Measurements from ENCODE around the gene PPP2R5C. TPM values are rescaled to one million over a fixed set of nuclear protein-coding genes. Genes with fewer than 3 reads are reported as not detected.

PPP2R5C gene
- total and polyA plus RNA-seq, 2 of the 8 experiments (the other 6 are each of a cell fraction or from before 2014, with no cell fraction given): 49.6 to 95.9 TPM

- no peak overlapping the region for H3K27ac ChIP-seq (ENCODE audit: low read depth, low read length)
- WGBS, 2 experiments (ENCODE audit: extremely low coverage in 1 of 2, insufficient coverage in 1 of 2, insufficient read length in 1 of 2, insufficient replicate concordance in 2 of 2, low coverage in 1 of 2, low lambda C conversion rate in 2 of 2, missing lambda C conversion rate in 1 of 2): 91% methylated on average over 13 of the region's 13 CpGs; no CpG with 5 or more reads in 1 of the 2 experiments
- H2AK5ac ChIP-seq (ENCODE audit: low read depth, low read length): no peak overlapping the region
- no peak overlapping the region for H3K9ac ChIP-seq (replicated peaks in 1 of 4; ENCODE audit: extremely low read depth in 1 of 4, low read depth in 3 of 4, low read length in 3 of 4)
- H3K56ac ChIP-seq (replicated peaks; ENCODE audit: insufficient read length, low read depth, low read length): no peak overlapping the region
- no peak overlapping the region for H2BK15ac ChIP-seq (ENCODE audit: low read length)
- no peak overlapping the region for H2BK20ac ChIP-seq (ENCODE audit: low read length)
- ChIA-PET CTCF (ENCODE audit: partially characterized antibody) (interaction anchor here (0.6 to 1.3 kb wide), 4 partner anchors 14 to 567 kb away, joined by 3 read pairs; no protein-coding TSS in a partner anchor), POLR2A (ENCODE audit: partially characterized antibody) (no interaction called here)
- H3K4me2 ChIP-seq (ENCODE audit: insufficient read depth in 1 of 2, low read depth in 2 of 2, low read length in 2 of 2): no peak overlapping the region
- no peak for DNase-seq (ENCODE audit: low read depth in 1 of 2, low spot score in 2 of 2)
- H3K14ac ChIP-seq (ENCODE audit: insufficient read length): no peak overlapping the region
- H4K5ac ChIP-seq (ENCODE audit: insufficient read length, low read depth, low read length): no peak overlapping the region
- no peak overlapping the region for H3K23ac ChIP-seq (ENCODE audit: insufficient read length)
- no peak overlapping the region for H3K18ac ChIP-seq (ENCODE audit: extremely low read depth, low read length)
- H3K79me1 ChIP-seq (ENCODE audit: low read depth, low read length): no peaks in the 10 kb centered on the region
- H3K4me1 ChIP-seq (replicated peaks in 1 of 4; ENCODE audit: control insufficient read depth in 3 of 4, insufficient read depth in 4 of 4, low read length in 3 of 4): peaks cover 0 to 3% (median 0%) of the 10 kb centered on the region in 4 experiments; a peak in 1 of 7 replicates
- no peaks in the 10 kb centered on the region for H3K36me3 ChIP-seq (ENCODE audit: control insufficient read depth in 2 of 4, insufficient read depth in 4 of 4, low read length in 3 of 4)
- H3K23me2 ChIP-seq (ENCODE audit: low read depth, low read length): no peaks in the 10 kb centered on the region
- H3K9me3 ChIP-seq (ENCODE audit: insufficient read depth in 2 of 2, low read depth in 1 of 2, low read length in 1 of 2): no peaks in the 10 kb centered on the region
- no peak for FAIRE-seq
- H2BK120ac ChIP-seq (replicated peaks; ENCODE audit: low read depth, low read length): no peak overlapping the region
- H3K27me3 ChIP-seq (replicated peaks in 1 of 4; ENCODE audit: control insufficient read depth in 3 of 4, extremely low read depth in 1 of 4, insufficient read depth in 3 of 4, low read length in 3 of 4): no peaks in the 10 kb centered on the region; a peak in 1 of 7 replicates
- H4K20me1 ChIP-seq (replicated peaks in 1 of 2; ENCODE audit: control insufficient read depth in 1 of 2, insufficient read depth in 2 of 2, low read length in 2 of 2): peaks cover 0 to 2% of the 10 kb centered on the region in 2 experiments
- no peak overlapping the region for H2AFZ ChIP-seq (ENCODE audit: low read length)
- H2BK12ac ChIP-seq (ENCODE audit: low read depth, low read length): no peak overlapping the region
- no peak overlapping the region for H4K91ac ChIP-seq (replicated peaks; ENCODE audit: insufficient read length, low read length)
- H3K79me2 ChIP-seq (ENCODE audit: control insufficient read depth in 1 of 2, insufficient read depth in 2 of 2, low read length in 2 of 2): no peaks in the 10 kb centered on the region
- no peak overlapping the region for H3K4ac ChIP-seq (replicated peaks; ENCODE audit: insufficient read length, low read depth, low read length)
- no peak overlapping the region for H3K4me3 ChIP-seq (ENCODE audit: extremely low read depth in 1 of 4, insufficient read depth in 2 of 4, low read depth in 3 of 4, low read length in 4 of 4)
- no peak overlapping the region for H2BK5ac ChIP-seq (ENCODE audit: low read depth, low read length)
- TF ChIP-seq POLR2A (IDR thresholded peaks at IDR 0.05; ENCODE audit: control extremely low read depth in 1 of 2, low read depth in 2 of 2, low read length in 2 of 2) (no peak), KDM5A (IDR thresholded peaks at IDR 0.05; ENCODE audit: low read length) (no peak), GTF2F1 (IDR thresholded peaks at IDR 0.05; ENCODE audit: borderline replicate concordance, low read depth, low read length) (no peak), RBBP5 (IDR thresholded peaks at IDR 0.05; ENCODE audit: borderline replicate concordance, low read depth, low read length) (no peak), BRCA1 (IDR thresholded peaks at IDR 0.05; ENCODE audit: low read depth, low read length) (no peak), SIRT6 (IDR thresholded peaks at IDR 0.05; ENCODE audit: low read length) (no peak), EP300 (IDR thresholded peaks at IDR 0.05; ENCODE audit: borderline replicate concordance in 1 of 2, low read depth in 2 of 2, low read length in 2 of 2) (no peak)
- no peak overlapping the region for H4K8ac ChIP-seq (ENCODE audit: extremely low read depth, insufficient read depth, low read length)
Observed at GRCh38 chr14:101788016-101788635, 26.6 kb downstream of the PPP2R5C start.
